CD14-positive monocyte (primary cell): ENCODE measurements around the gene IRAK1. TPM values are rescaled to one million over a fixed set of nuclear protein-coding genes. Genes with fewer than 3 reads are reported as not detected.

Experiments
- DNase-seq, 3 donors: peaks; one replicate each; pipeline ENCODE4 v3.0.0-alpha.2; 2011 to 2022
- H2AFZ ChIP-seq: 2 replicates; pipeline ENCODE4 v1.6.0; 2012; ENCODE audit warnings: mild to moderate bottlenecking, low read depth, low read length, inconsistent platforms; ENCODE audit not compliant: insufficient read depth, poor library complexity, severe bottlenecking
- H3K27ac ChIP-seq, 2 donors: 1 replicate in 1 of 2; 2 replicates in 1 of 2; pipeline ENCODE4 v1.5.1; 2012 to 2013; ENCODE audit warnings: low read length in 2 of 2, control low read depth in 1 of 2, inconsistent platforms in 1 of 2, low read depth in 1 of 2, mild to moderate bottlenecking in 1 of 2
- H3K27me3 ChIP-seq, 2 donors: one replicate each; pipeline versions ENCODE4 v1.6.0 to v1.6.1; 2011 to 2013; ENCODE audit warnings: low read length in 2 of 2; ENCODE audit not compliant: control insufficient read depth in 2 of 2, insufficient read depth in 2 of 2
- H3K36me3 ChIP-seq, 2 donors: replicated peaks in 1 of 2; 1 replicate in 1 of 2; 2 replicates in 1 of 2; pipeline versions ENCODE4 v1.5.1 to v1.6.1; 2012 to 2013; ENCODE audit warnings: low read length in 2 of 2, control low read depth in 1 of 2, inconsistent platforms in 1 of 2, mild to moderate bottlenecking in 1 of 2; ENCODE audit not compliant: insufficient read depth in 2 of 2, control insufficient read depth in 1 of 2
- H3K4me1 ChIP-seq, 2 donors: 1 replicate in 1 of 2; 2 replicates in 1 of 2; pipeline versions ENCODE4 v1.5.1 to v1.6.1; 2012 to 2013; ENCODE audit warnings: low read length in 2 of 2, control low read depth in 1 of 2, inconsistent platforms in 1 of 2, mild to moderate bottlenecking in 1 of 2, moderate library complexity in 1 of 2; ENCODE audit not compliant: insufficient read depth in 2 of 2, control insufficient read depth in 1 of 2
- H3K4me2 ChIP-seq: replicated peaks from 2 replicates; pipeline ENCODE3; 2012; ENCODE audit warnings: low read length, moderate library complexity, mild to moderate bottlenecking; ENCODE audit not compliant: poor library complexity, severe bottlenecking; ENCODE audit errors: extremely low read depth
- H3K4me3 ChIP-seq, 3 experiments: fragments of 200-600 bp in 1 of 3; sonication (generic) in 1 of 3; replicated peaks in 1 of 3; 1 replicate in 2 of 3; 2 replicates in 1 of 3; pipeline ENCODE4 v1.5.1; 2011 to 2013; ENCODE audit warnings: low read length in 3 of 3, mild to moderate bottlenecking in 3 of 3, control low read depth in 2 of 3, low read depth in 2 of 3, inconsistent platforms in 1 of 3, moderate library complexity in 1 of 3
- H3K79me2 ChIP-seq: 2 replicates; pipeline ENCODE4 v1.6.0; 2012; ENCODE audit warnings: mild to moderate bottlenecking, control low read depth, inconsistent platforms, low read length, moderate library complexity; ENCODE audit not compliant: insufficient read depth
- H3K9ac ChIP-seq: 2 replicates; pipeline ENCODE4 v1.6.0; 2017; ENCODE audit warnings: low read length, mild to moderate bottlenecking; ENCODE audit not compliant: insufficient read depth, poor library complexity, severe bottlenecking
- H3K9me3 ChIP-seq, 2 donors: replicated peaks in 1 of 2; 1 replicate in 1 of 2; 2 replicates in 1 of 2; pipeline versions ENCODE4 v1.5.1 to v1.6.1; 2012 to 2013; ENCODE audit warnings: low read length in 2 of 2, control low read depth in 1 of 2; ENCODE audit not compliant: control insufficient read depth in 1 of 2, insufficient read depth in 1 of 2
- H4K20me1 ChIP-seq: 2 replicates; pipeline ENCODE4 v1.6.0; 2012; ENCODE audit warnings: mild to moderate bottlenecking, low read length, control low read depth, moderate library complexity; ENCODE audit not compliant: insufficient read depth
- H3K27ac Mint-ChIP-seq, 7 donors: one replicate each; pipeline ENCODE4 v1.8.0; 2020; ENCODE audit warnings: mild to moderate bottlenecking in 7 of 7, mixed read lengths in 7 of 7, moderate library complexity in 6 of 7, inconsistent platforms in 2 of 7
- H3K27me3 Mint-ChIP-seq, 3 donors: one replicate each; pipeline ENCODE4 v1.8.0; 2021 to 2022; ENCODE audit warnings: low read depth in 3 of 3, mild to moderate bottlenecking in 3 of 3, mixed read lengths in 3 of 3, moderate library complexity in 3 of 3, inconsistent platforms in 1 of 3
- H3K36me3 Mint-ChIP-seq, 2 donors: one replicate each; pipeline ENCODE4 v1.8.0; 2020; ENCODE audit warnings: mixed read lengths in 2 of 2, inconsistent platforms in 1 of 2, mild to moderate bottlenecking in 1 of 2
- H3K4me1 Mint-ChIP-seq: one replicate; pipeline ENCODE4 v1.8.0; 2020; ENCODE audit warnings: mild to moderate bottlenecking, mixed read lengths
- H3K4me3 Mint-ChIP-seq, 2 donors: one replicate each; pipeline ENCODE4 v1.8.0; 2020; ENCODE audit warnings: mild to moderate bottlenecking in 2 of 2, mixed read lengths in 2 of 2, moderate library complexity in 1 of 2
- H3K9me3 Mint-ChIP-seq, 7 donors: one replicate each; pipeline ENCODE4 v1.8.0; 2020 to 2022; ENCODE audit warnings: mixed read lengths in 7 of 7, mild to moderate bottlenecking in 6 of 7, moderate library complexity in 6 of 7, inconsistent platforms in 2 of 7
- CTCF ChIP-seq: fragments of 200-600 bp; IDR thresholded peaks from one replicate; pipeline ENCODE4 v1.8.0; 2022; ENCODE audit warnings: antibody characterized with exemption, mild to moderate bottlenecking
- WGBS: methylation state at CpG from one replicate; pipeline ENCODE4 v1.1.5; 2013; ENCODE audit warnings: missing lambda C conversion rate; ENCODE audit not compliant: insufficient coverage; 5-methylcytosine and 5-hydroxymethylcytosine counted together
- intact Hi-C, 2 donors: fragments of 100-400 bp; cut with micrococcal nuclease; formaldehyde crosslinking; loops; one replicate each; pipeline versions ENCODE4 v1.15.0 to v1.15.1; 2023
- polyA plus RNA-seq, 3 donors: library from polyadenylated mRNA; depleted of rRNA in 1 of 3; unstranded in 2 of 3; stranded (reverse) in 1 of 3; fragments of 300-500 nt in 2 of 3; fragments of >200 nt in 1 of 3; fragmentation: Illumina TruSeq in 2 of 3; gene quantifications; 1 replicate in 2 of 3; 2 replicates in 1 of 3; pipeline ENCODE4 v1.2.3, GENCODE V29; 2012 to 2021

IRAK1 gene
- polyA plus RNA-seq, 3 donors = 47.8 to 109 (median 49.5) TPM

GRCh38 chrX:154018518-154019060, 1.1 kb downstream of the IRAK1 start:
- no peak for TF ChIP-seq CTCF
- Histone ChIP-seq H3K9me3 (peaks cover 0 to 5% of the 10 kb centered on the region in 2 donors), H3K36me3 (peaks cover 36 to 37% of the 10 kb centered on the region in 2 donors), H2AFZ (no peak overlapping the region), H3K4me2 (peak overlapping the region; percentile 83), H3K4me1 (peaks cover 31 to 39% of the 10 kb centered on the region in 2 donors), H3K27me3 (peaks cover 0 to 2% of the 10 kb centered on the region in 2 donors), H4K20me1 (peaks cover 58% of the 10 kb centered on the region), H3K9ac (peak overlapping the region; percentile 96), H3K4me3 (peak overlapping the region; percentile 61 to 79 (median 69)), H3K27ac (peak overlapping the region; percentile 69 to 93), H3K79me2 (peaks cover 47% of the 10 kb centered on the region)
- Mint-ChIP-seq H3K36me3 (peaks cover 21 to 40% of the 10 kb centered on the region in 2 donors), H3K27ac (peak overlapping the region; percentile 90 to 97 (median 92)), H3K9me3 (peaks cover 0 to 7% (median 0%) of the 10 kb centered on the region in 7 donors), H3K4me1 (peaks cover 33% of the 10 kb centered on the region), H3K27me3 (peaks cover 0 to 44% (median 0%) of the 10 kb centered on the region in 3 donors), H3K4me3 (peak overlapping the region; percentile 86 to 94)
- intact Hi-C loops = loop anchor here in 1 of 2 donors (10.0 kb wide), 1 partner anchor 76 kb away; the partner anchor contains the start of gene MECP2
- 0% methylated on average over 1 of the region's 15 CpGs for WGBS
- no peak for DNase-seq

- H3K27me3 Mint-ChIP-seq = peaks cover 0 to 42% (median 0%) of the 10 kb centered on the region in 3 donors
- H4K20me1 ChIP-seq = peaks cover 65% of the 10 kb centered on the region
- H3K4me2 ChIP-seq = peak overlapping the region; percentile 83
- no peaks in the 10 kb centered on the region for H3K27me3 ChIP-seq
- H2AFZ ChIP-seq = no peak overlapping the region
- peak overlapping the region in 4 of 7 donors; percentile 35 to 95 (median 91) for H3K27ac Mint-ChIP-seq
- peaks cover 0 to 5% of the 10 kb centered on the region in 2 donors for H3K9me3 ChIP-seq
- H3K27ac ChIP-seq = peak overlapping the region in 1 of 2 donors; percentile 93
- H3K36me3 ChIP-seq = peaks cover 39 to 41% of the 10 kb centered on the region in 2 donors
- peak overlapping the region in 2 of 3 experiments; percentile 69 to 79 for H3K4me3 ChIP-seq
- intact Hi-C loops = loop anchor here in 1 of 2 donors (10.0 kb wide), 1 partner anchor 77 kb away; the partner anchor contains the start of gene MECP2
- 91% methylated on average over 10 of the region's 26 CpGs for WGBS
- no peak for DNase-seq
- H3K4me1 Mint-ChIP-seq = peaks cover 26% of the 10 kb centered on the region
- peaks cover 52% of the 10 kb centered on the region for H3K79me2 ChIP-seq
- peaks cover 0 to 7% (median 0%) of the 10 kb centered on the region in 7 donors for H3K9me3 Mint-ChIP-seq
- H3K4me3 Mint-ChIP-seq = peak overlapping the region; percentile 86 to 94
- peaks cover 31 to 44% of the 10 kb centered on the region in 2 donors for H3K4me1 ChIP-seq
- peaks cover 21 to 45% of the 10 kb centered on the region in 2 donors for H3K36me3 Mint-ChIP-seq
- TF ChIP-seq CTCF = no peak
- H3K9ac ChIP-seq = peak overlapping the region; percentile 96
These were observed 1.8 kb downstream of the IRAK1 start for GRCh38 chrX:154017766-154018517.
